Neural cell (in vitro differentiated cells): ENCODE measurements around the gene INTS6. TPM values are rescaled to one million over a fixed set of nuclear protein-coding genes. Genes with fewer than 3 reads are reported as not detected.

ENCODE experiments used
- H2AFZ ChIP-seq: fragments of 200-600, 300-800 bp; sonication (generic), shearing (Covaris generic); 2 replicates; pipeline ENCODE4 v1.6.0; 2014; ENCODE audit warnings: low read depth, mild to moderate bottlenecking, antibody characterized with exemption, low read length, moderate library complexity
- H3F3A ChIP-seq: fragments of 200-600 bp; shearing (Covaris generic); 2 replicates; pipeline ENCODE4 v1.6.1; 2016; ENCODE audit warnings: mild to moderate bottlenecking, moderate library complexity, mixed read lengths, antibody characterized with exemption, low read length; ENCODE audit not compliant: insufficient read depth, poor library complexity, severe bottlenecking
- H3K27ac ChIP-seq: fragments of 200-600, 300-800 bp; sonication (generic), shearing (Covaris generic); 2 replicates; pipeline ENCODE4 v1.5.1; 2014; ENCODE audit warnings: mild to moderate bottlenecking, low read length, moderate library complexity
- H3K27me3 ChIP-seq: fragments of 300-800, 200-600 bp; sonication (generic), shearing (Covaris generic); 2 replicates; pipeline ENCODE4 v1.6.0; 2014; ENCODE audit warnings: mild to moderate bottlenecking, low read depth, low read length, moderate library complexity; ENCODE audit not compliant: insufficient read depth
- H3K36me3 ChIP-seq: fragments of 300-800, 200-600 bp; sonication (generic), shearing (Covaris generic); 2 replicates; pipeline ENCODE4 v1.5.1; 2014; ENCODE audit warnings: mild to moderate bottlenecking, antibody characterized with exemption, low read length, moderate library complexity; ENCODE audit not compliant: insufficient read depth
- H3K4me2 ChIP-seq: fragments of 300-800, 200-600 bp; sonication (generic), shearing (Covaris generic); 2 replicates; pipeline ENCODE4 v1.6.0; 2014; ENCODE audit warnings: mild to moderate bottlenecking, low read length
- H3K4me3 ChIP-seq: fragments of 300-800, 200-600 bp; sonication (generic), shearing (Covaris generic); 2 replicates; pipeline ENCODE4 v1.5.1; 2014; ENCODE audit warnings: mild to moderate bottlenecking, low read length, moderate library complexity
- H3K79me2 ChIP-seq: fragments of 200-600 bp; shearing (Covaris generic); replicated peaks from 2 replicates; pipeline ENCODE4 v1.6.0; 2014; ENCODE audit warnings: mild to moderate bottlenecking, low read length, moderate library complexity; ENCODE audit not compliant: insufficient read depth
- H3K9ac ChIP-seq: fragments of 300-800, 200-600 bp; sonication (generic), shearing (Covaris generic); 2 replicates; pipeline ENCODE4 v1.6.1; 2016; ENCODE audit warnings: mild to moderate bottlenecking, low read length, mixed read lengths
- H3K9me2 ChIP-seq: fragments of 200-600 bp; shearing (Covaris generic); 2 replicates; pipeline ENCODE4 v1.6.1; 2016; ENCODE audit warnings: mild to moderate bottlenecking, low read length, mixed read lengths; ENCODE audit not compliant: insufficient read depth
- H3K9me3 ChIP-seq: fragments of 200-600, 300-800 bp; sonication (generic), shearing (Covaris generic); 2 replicates; pipeline ENCODE4 v1.6.1; 2016; ENCODE audit warnings: mild to moderate bottlenecking, mixed run types, low read length, moderate library complexity, mixed read lengths
- H4K20me1 ChIP-seq: fragments of 200-600 bp; shearing (Covaris generic); 2 replicates; pipeline ENCODE4 v1.6.1; 2016; ENCODE audit warnings: mild to moderate bottlenecking, mixed run types; ENCODE audit not compliant: insufficient read depth
- CTCF ChIP-seq: fragments of 450-650 bp; IDR thresholded peaks from 2 replicates; pipeline ENCODE4 v1.5.1; 2014; ENCODE audit warnings: antibody characterized with exemption, mild to moderate bottlenecking, moderate library complexity; ENCODE audit not compliant: poor library complexity, severe bottlenecking
- EP300 ChIP-seq: fragments of 450-650 bp; conservative IDR thresholded peaks from 2 replicates; pipeline ENCODE4 v1.6.1; 2014; ENCODE audit warnings: antibody characterized with exemption, mild to moderate bottlenecking, moderate library complexity; ENCODE audit not compliant: poor library complexity, severe bottlenecking
- EZH2 ChIP-seq: fragments of 200-600, 300-800 bp; shearing (Covaris generic), sonication (generic); IDR thresholded peaks from 2 replicates; pipeline ENCODE4 v1.6.1; 2014; ENCODE audit warnings: antibody characterized with exemption, low read length, borderline replicate concordance, mild to moderate bottlenecking; ENCODE audit not compliant: insufficient read depth, poor library complexity, severe bottlenecking
- MXI1 ChIP-seq: fragments of 450-650 bp; conservative IDR thresholded peaks from 2 replicates; pipeline ENCODE4 v1.6.1; 2014; ENCODE audit warnings: antibody characterized with exemption, mild to moderate bottlenecking; ENCODE audit not compliant: poor library complexity, severe bottlenecking
- POLR2AphosphoS5 ChIP-seq: IDR thresholded peaks from 2 replicates; pipeline ENCODE4 v1.6.1; 2012
- RAD21 ChIP-seq: fragments of 450-650 bp; conservative IDR thresholded peaks from 2 replicates; pipeline ENCODE4 v1.6.1; 2014; ENCODE audit warnings: antibody characterized with exemption, mild to moderate bottlenecking, moderate library complexity
- SMC3 ChIP-seq: fragments of 450-650 bp; conservative IDR thresholded peaks from 2 replicates; pipeline ENCODE4 v1.6.1; 2014; ENCODE audit warnings: antibody characterized with exemption, mild to moderate bottlenecking, moderate library complexity; ENCODE audit not compliant: poor library complexity
- TAF1 ChIP-seq: IDR thresholded peaks from 2 replicates; pipeline ENCODE4 v1.6.1; 2012; ENCODE audit warnings: low read depth
- polyA plus RNA-seq: library from polyadenylated mRNA; depleted of rRNA; stranded (reverse); fragments of >200 nt; gene quantifications from 2 replicates; pipeline ENCODE4 v1.2.3, GENCODE V29; 2014
- TF ChIP-seq, protein P1 (sequence below): IDR thresholded peaks from 2 replicates; pipeline ENCODE4 v1.6.1; 2012; ENCODE audit warnings: borderline replicate concordance

The INTS6 gene
- polyA plus RNA-seq, 1 donor from 2014 or later: 22.6 TPM

GRCh38 chr13:51453207-51453958 lies 547 bp upstream of the INTS6 start:
- H3K9me2 ChIP-seq: no peaks in the 10 kb centered on the region
- no peaks in the 10 kb centered on the region for H3K36me3 ChIP-seq
- H3K9me3 ChIP-seq: no peaks in the 10 kb centered on the region
- H3K27me3 ChIP-seq: no peaks in the 10 kb centered on the region
- peak overlapping the region; percentile 73 for H3K4me3 ChIP-seq
- peaks cover 10% of the 10 kb centered on the region for H3K79me2 ChIP-seq
- H3K4me2 ChIP-seq: peak overlapping the region; percentile 83
- H3K9ac ChIP-seq: peak overlapping the region; percentile 92
- peak overlapping the region; percentile 59 for H2AFZ ChIP-seq
- no peaks in the 10 kb centered on the region for H4K20me1 ChIP-seq
- peaks cover 6% of the 10 kb centered on the region for H3F3A ChIP-seq
- TF ChIP-seq TAF1: no peak
- peak; percentile 6 for TF ChIP-seq MXI1
- TF ChIP-seq EP300: peak; percentile 40
- no peak for TF ChIP-seq POLR2AphosphoS5
- peak; percentile 26 for TF ChIP-seq RAD21
- TF ChIP-seq, protein P1, sequence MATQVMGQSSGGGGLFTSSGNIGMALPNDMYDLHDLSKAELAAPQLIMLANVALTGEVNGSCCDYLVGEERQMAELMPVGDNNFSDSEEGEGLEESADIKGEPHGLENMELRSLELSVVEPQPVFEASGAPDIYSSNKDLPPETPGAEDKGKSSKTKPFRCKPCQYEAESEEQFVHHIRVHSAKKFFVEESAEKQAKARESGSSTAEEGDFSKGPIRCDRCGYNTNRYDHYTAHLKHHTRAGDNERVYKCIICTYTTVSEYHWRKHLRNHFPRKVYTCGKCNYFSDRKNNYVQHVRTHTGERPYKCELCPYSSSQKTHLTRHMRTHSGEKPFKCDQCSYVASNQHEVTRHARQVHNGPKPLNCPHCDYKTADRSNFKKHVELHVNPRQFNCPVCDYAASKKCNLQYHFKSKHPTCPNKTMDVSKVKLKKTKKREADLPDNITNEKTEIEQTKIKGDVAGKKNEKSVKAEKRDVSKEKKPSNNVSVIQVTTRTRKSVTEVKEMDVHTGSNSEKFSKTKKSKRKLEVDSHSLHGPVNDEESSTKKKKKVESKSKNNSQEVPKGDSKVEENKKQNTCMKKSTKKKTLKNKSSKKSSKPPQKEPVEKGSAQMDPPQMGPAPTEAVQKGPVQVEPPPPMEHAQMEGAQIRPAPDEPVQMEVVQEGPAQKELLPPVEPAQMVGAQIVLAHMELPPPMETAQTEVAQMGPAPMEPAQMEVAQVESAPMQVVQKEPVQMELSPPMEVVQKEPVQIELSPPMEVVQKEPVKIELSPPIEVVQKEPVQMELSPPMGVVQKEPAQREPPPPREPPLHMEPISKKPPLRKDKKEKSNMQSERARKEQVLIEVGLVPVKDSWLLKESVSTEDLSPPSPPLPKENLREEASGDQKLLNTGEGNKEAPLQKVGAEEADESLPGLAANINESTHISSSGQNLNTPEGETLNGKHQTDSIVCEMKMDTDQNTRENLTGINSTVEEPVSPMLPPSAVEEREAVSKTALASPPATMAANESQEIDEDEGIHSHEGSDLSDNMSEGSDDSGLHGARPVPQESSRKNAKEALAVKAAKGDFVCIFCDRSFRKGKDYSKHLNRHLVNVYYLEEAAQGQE: peak; percentile 36
- TF ChIP-seq CTCF: no peak
- H3K27ac ChIP-seq: peak overlapping the region; percentile 87

DNA sequence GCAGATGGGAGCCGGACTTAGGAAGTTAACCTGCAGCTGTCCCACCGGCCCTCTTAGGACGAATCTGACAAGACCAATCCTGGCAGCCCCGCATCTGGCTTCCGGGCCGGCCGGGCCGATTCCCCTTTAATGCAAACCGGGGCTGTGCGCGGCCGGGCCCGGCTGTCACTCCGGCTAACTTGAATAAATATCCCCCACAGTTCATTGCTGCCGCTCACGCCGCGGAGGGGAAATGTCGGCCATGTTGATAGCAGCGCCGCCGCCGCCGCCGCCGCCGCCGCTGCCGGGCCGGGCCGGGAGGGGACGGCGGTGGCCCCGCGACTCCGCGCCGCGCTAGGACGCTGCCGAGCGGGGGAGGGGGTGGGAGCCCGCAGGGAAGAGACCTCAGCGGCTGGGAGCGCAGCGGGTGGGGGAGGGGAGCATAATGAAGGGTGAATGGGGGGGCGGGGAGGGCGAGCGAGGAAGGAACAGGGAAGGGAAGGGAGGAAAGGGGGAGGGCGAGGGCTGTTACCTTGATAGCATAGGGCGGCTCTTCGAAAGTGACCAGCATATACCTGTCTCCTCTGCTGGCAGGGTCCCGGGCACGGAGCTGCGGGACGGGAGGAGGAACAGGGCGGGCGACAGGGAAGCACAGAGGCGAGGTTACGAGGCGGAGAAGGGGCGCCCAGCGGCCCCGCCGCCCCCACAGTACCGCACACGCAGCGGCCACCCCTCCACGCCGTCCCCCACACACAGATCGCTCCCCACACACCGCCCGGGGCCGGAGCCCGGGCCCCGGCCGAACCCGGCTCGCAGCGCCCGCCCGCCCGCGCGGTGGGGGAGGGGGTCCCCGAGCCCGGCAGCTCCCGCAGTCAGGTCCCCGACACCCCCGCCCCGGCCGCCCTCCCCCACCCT lies 1.1 kb downstream of the INTS6 start:
- Histone ChIP-seq H3F3A (peaks cover 6% of the 10 kb centered on the region), H3K9me2 (no peaks in the 10 kb centered on the region), H2AFZ (peak overlapping the region; percentile 24), H3K36me3 (no peaks in the 10 kb centered on the region), H3K4me2 (peak overlapping the region; percentile 74), H3K4me3 (peak overlapping the region; percentile 93), H3K9me3 (no peaks in the 10 kb centered on the region), H4K20me1 (no peaks in the 10 kb centered on the region), H3K9ac (peak overlapping the region; percentile 93), H3K27ac (peak overlapping the region; percentile 92), H3K27me3 (no peaks in the 10 kb centered on the region), H3K79me2 (peaks cover 10% of the 10 kb centered on the region)
- TF ChIP-seq EP300 (no peak), POLR2AphosphoS5 (peak; percentile 61), MXI1 (peak; percentile 64), CTCF (no peak), RAD21 (peak; percentile 24), TAF1 (peak; percentile 33), SMC3 (no peak), EZH2 (no peak)
- TF ChIP-seq, protein P1: peak; percentile 14
